Lower leg skin (tissue), 4 donors: ENCODE results near the gene CFAP206. TPM values are rescaled to one million over a fixed set of nuclear protein-coding genes. Genes with fewer than 3 reads are reported as not detected.
"Not testable (repeated sequence)": the region's sequence is repeated elsewhere in the genome, so short reads cannot be mapped to it uniquely, and the experiment has no call there.

Experiments
- DNase-seq, 2 donors: peaks; one replicate each; pipeline ENCODE4 v3.0.0-alpha.2; 2019; ENCODE audit warnings: low spot score in 2 of 2
- H3K4me3 ChIP-seq: fragments of 200-600 bp; sonication (generic); 2 replicates; pipeline ENCODE4 v1.5.1; 2017; ENCODE audit warnings: mild to moderate bottlenecking, low read depth; ENCODE audit not compliant: poor library complexity, severe bottlenecking
- POLR2A ChIP-seq, 2 donors: fragments of 450-650 bp; IDR thresholded peaks; one replicate each; pipeline ENCODE4 v1.6.1; 2016 to 2017; ENCODE audit warnings: antibody characterized with exemption in 2 of 2, mild to moderate bottlenecking in 1 of 2, moderate library complexity in 1 of 2
- WGBS, 2 donors: methylation state at CpG; one replicate each; pipeline ENCODE4 v1.1.5; 2018; 5-methylcytosine and 5-hydroxymethylcytosine counted together
- intact Hi-C: fragments of 100-400 bp; cut with DNase I; formaldehyde crosslinking; loops from one replicate; pipeline ENCODE4 v1.15.0; 2023; ENCODE audit warnings: low total_unique reads
- total RNA-seq, 4 donors: library from RNA; depleted of rRNA; stranded (reverse); fragments of >200 nt; gene quantifications; one replicate each; pipeline ENCODE4 v1.1.0, GENCODE V29; 2016
- TF ChIP-seq, protein P1 (sequence below), 3 donors: fragments of 450-650 bp; IDR thresholded peaks; one replicate each; pipeline ENCODE4 v1.5.1; 2016; ENCODE audit warnings: antibody characterized with exemption in 3 of 3, mild to moderate bottlenecking in 3 of 3, moderate library complexity in 2 of 3

CFAP206 gene
- total RNA-seq, 4 donors from 2014 or later = 0.25 to 0.59 TPM; not detected in 2

DNA sequence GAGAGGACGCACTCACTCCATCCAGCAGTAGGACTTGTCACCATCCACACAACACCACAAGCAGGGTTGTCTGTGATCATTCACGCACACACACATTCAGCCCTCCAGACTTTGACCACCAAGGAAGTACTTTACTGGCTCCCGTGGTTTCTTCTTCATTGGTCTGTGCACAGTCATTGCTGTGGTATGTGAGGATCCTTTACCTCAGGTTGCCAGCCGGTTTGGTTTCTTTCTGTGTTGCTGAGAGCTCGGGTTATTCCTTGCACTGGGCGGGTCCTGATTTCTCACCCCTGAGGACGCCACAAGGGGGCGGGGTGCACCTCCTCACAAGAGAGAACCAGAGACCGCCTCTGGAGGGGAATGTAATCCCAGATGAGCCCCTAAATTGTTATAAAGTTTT is 76.2 kb downstream of the CFAP206 start:
- no peak overlapping the region for H3K4me3 ChIP-seq
- no peak for DNase-seq
- intact Hi-C loops = no loop called here
- WGBS, 2 donors = 83 to 87% methylated on average over 9 of the region's 9 CpGs
- TF ChIP-seq POLR2A (IDR thresholded peaks at IDR 0.05) = no peak
- TF ChIP-seq, protein P1, sequence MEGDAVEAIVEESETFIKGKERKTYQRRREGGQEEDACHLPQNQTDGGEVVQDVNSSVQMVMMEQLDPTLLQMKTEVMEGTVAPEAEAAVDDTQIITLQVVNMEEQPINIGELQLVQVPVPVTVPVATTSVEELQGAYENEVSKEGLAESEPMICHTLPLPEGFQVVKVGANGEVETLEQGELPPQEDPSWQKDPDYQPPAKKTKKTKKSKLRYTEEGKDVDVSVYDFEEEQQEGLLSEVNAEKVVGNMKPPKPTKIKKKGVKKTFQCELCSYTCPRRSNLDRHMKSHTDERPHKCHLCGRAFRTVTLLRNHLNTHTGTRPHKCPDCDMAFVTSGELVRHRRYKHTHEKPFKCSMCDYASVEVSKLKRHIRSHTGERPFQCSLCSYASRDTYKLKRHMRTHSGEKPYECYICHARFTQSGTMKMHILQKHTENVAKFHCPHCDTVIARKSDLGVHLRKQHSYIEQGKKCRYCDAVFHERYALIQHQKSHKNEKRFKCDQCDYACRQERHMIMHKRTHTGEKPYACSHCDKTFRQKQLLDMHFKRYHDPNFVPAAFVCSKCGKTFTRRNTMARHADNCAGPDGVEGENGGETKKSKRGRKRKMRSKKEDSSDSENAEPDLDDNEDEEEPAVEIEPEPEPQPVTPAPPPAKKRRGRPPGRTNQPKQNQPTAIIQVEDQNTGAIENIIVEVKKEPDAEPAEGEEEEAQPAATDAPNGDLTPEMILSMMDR (IDR thresholded peaks at IDR 0.05) = no peak

DNA sequence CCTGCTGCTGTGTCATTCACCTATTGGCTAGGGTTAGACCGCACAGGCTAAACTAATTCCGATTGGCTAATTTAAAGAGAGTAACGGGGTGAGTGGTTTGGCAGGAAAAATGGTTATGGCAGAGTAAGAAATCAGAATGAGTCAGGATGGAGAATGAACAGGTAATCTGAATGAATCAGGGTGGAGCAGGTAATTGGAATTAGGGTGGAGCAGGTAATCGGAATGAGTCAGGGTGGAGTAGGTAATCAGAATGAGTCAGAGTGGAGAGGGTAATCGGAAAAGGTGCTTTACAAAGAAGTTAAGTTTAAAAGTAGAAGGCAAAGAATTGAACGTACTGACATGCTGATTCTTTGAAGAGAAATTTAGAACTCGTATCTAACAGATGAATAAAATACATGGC is 76.7 kb downstream of the CFAP206 start:
- WGBS, 2 donors = 79 to 80% methylated on average over 7 of the region's 7 CpGs
- intact Hi-C loops = no loop called here
- TF ChIP-seq, protein P1 (IDR thresholded peaks at IDR 0.05) = no peak
- TF ChIP-seq POLR2A (IDR thresholded peaks at IDR 0.05) = no peak
- no peak overlapping the region for H3K4me3 ChIP-seq
- no peak for DNase-seq

DNA sequence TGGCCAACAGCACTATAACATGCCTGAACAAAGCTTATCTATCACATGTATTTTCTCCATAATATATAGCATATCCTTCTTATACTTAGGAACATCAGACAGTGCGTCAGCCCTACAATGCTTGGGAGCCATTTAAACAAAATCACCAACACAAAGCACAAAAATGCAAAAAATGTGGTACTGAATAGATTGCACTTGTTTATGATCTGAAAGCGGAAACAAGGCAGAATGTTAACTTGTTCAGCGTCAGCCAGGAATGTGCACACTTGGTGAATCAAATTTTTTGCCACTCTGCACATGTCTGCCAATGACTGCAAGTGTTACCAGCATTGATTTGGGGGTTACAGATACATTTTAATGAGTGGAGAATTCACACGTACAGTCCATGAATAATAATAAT is 79.8 kb downstream of the CFAP206 start:
- H3K4me3 ChIP-seq = no peak overlapping the region
- no peak for DNase-seq
- intact Hi-C loops = no loop called here
- no peak for TF ChIP-seq POLR2A (IDR thresholded peaks at IDR 0.05)
- TF ChIP-seq, protein P1 (IDR thresholded peaks at IDR 0.05) = no peak
- WGBS, 2 donors = 83 to 84% methylated on average over 4 of the region's 4 CpGs

DNA sequence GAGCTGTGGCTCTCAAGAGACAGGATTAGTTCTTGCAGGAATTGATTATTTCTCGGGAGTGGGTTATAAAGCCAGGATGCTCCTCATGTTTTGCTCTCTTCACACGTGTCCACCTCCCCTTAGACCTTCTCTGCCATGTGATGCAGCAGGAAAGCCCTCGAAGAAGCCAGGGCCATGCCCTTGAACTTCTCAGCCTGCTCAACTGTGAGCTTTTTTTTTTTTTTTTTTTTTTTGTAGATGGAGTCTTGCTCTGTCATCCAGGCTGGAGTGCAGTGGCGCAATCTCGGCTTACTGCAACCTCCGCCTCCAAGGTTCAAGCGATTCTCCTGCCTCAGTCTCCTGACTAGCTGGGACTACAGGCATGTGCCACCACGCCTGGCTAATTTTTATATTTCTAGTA is 81.6 kb downstream of the CFAP206 start:
- DNase-seq, intact Hi-C loops, H3K4me3 ChIP-seq: not testable (repeated sequence)
- 90 to 95% methylated on average over 8 of the region's 8 CpGs for WGBS, 2 donors

DNA sequence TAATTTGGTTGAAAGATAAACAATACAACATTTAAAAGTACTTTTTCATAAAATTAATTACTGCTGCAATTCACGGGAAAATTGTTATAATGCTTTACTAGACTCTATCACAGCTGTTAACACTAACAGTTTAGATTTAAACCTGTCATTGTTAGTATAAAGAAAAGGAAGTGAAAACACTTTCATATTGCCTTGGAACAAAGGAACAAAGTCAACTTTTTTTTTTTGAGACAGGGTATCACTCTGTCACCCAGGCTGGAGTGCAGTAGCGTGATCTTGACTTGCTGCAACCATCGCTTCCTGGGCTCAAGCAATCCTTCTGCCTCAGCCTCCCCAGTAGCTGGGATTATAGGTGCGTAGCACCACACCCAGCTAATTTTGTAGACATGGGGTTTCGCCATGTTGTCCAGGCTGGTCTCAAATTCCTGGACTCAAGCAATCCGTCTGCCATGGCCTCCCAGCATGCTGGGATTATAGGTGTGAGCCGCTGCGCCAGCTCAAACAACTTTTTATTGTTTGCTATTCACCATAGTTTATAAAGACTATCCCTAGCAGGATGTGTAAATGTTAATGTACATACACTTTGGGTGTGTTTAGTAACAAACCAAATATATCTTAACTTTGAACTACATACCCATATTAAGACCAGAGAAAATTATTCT is 87.1 kb downstream of the CFAP206 start:
- TF ChIP-seq, protein P1 (IDR thresholded peaks at IDR 0.05) = no peak
- TF ChIP-seq POLR2A (IDR thresholded peaks at IDR 0.05) = no peak
- DNase-seq = no peak
- intact Hi-C loops = no loop called here
- 96 to 98% methylated on average over 8 of the region's 8 CpGs for WGBS, 2 donors
- no peak overlapping the region for H3K4me3 ChIP-seq

DNA sequence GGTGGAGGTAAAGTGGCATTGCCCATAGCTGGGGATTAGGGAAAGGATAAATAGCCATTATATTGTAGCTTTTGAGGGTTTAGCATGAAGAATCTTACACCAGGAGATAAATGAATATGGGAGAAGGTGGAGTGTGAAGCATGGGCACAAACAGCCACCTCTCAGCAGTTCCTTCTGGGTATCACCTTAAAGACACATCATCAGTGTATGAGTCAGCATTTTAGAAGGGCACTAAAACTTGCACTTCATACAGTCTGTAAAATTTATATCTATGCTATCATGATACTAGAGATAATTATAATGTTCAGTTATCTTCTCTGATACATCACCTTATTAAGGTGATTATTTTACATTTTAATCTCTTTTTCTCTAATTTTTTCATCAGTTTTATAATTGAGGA is 90.3 kb downstream of the CFAP206 start:
- no peak overlapping the region for H3K4me3 ChIP-seq
- DNase-seq = no peak
- TF ChIP-seq, protein P1 (IDR thresholded peaks at IDR 0.05) = no peak
- no peak for TF ChIP-seq POLR2A (IDR thresholded peaks at IDR 0.05)
- intact Hi-C loops = no loop called here
